Smooth muscle cell (in vitro differentiated cells): ENCODE data around the gene RIF1. TPM values are rescaled to one million over a fixed set of nuclear protein-coding genes. Genes with fewer than 3 reads are reported as not detected.
A peak's percentile ranks its signal among the peaks of the same experiment; 100 is the strongest.

Experiments used
- DNase-seq: peaks from one replicate; lab custom pipeline; 2025; ENCODE audit not compliant: unreplicated experiment; lab: John Stamatoyannopoulos, UW
- H2AFZ ChIP-seq: fragments of 200-600 bp; sonication (generic); 2 replicates; pipeline ENCODE4 v1.6.0; 2016; ENCODE audit warnings: antibody characterized with exemption, low read depth, mild to moderate bottlenecking
- H3F3A ChIP-seq: fragments of 200-600 bp; sonication (generic); 2 replicates; pipeline ENCODE4 v1.6.0; 2017; ENCODE audit warnings: antibody characterized with exemption, low read depth
- H3K27ac ChIP-seq: fragments of 200-600 bp; sonication (generic); 2 replicates; pipeline ENCODE4 v1.5.1; 2016; ENCODE audit warnings: low read depth, mild to moderate bottlenecking
- H3K27me3 ChIP-seq: fragments of 200-600 bp; sonication (generic); 2 replicates; pipeline ENCODE4 v1.6.1; 2016; ENCODE audit warnings: low read depth, mild to moderate bottlenecking
- H3K36me3 ChIP-seq: fragments of 200-600 bp; sonication (generic); 2 replicates; pipeline ENCODE4 v1.5.1; 2016; ENCODE audit warnings: low read depth
- H3K4me1 ChIP-seq: fragments of 200-600 bp; sonication (generic); 2 replicates; pipeline ENCODE4 v1.5.1; 2016; ENCODE audit warnings: low read depth
- H3K4me2 ChIP-seq: fragments of 200-600 bp; sonication (generic); 2 replicates; pipeline ENCODE4 v1.6.0; 2016; ENCODE audit warnings: mild to moderate bottlenecking
- H3K4me3 ChIP-seq: fragments of 200-600 bp; sonication (generic); 2 replicates; pipeline ENCODE4 v1.5.1; 2016; ENCODE audit warnings: mild to moderate bottlenecking
- H3K79me2 ChIP-seq: fragments of 200-600 bp; sonication (generic); 2 replicates; pipeline ENCODE4 v1.6.0; 2016; ENCODE audit warnings: low read depth, mild to moderate bottlenecking
- H3K9ac ChIP-seq: fragments of 200-600 bp; sonication (generic); 2 replicates; pipeline ENCODE4 v1.6.0; 2016; ENCODE audit warnings: low read depth
- H3K9me3 ChIP-seq: fragments of 200-600 bp; sonication (generic); replicated peaks from 2 replicates; pipeline ENCODE4 v1.5.1; 2016; ENCODE audit warnings: low read depth
- H4K20me1 ChIP-seq: fragments of 200-600 bp; sonication (generic); 2 replicates; pipeline ENCODE4 v1.6.0; 2016; ENCODE audit warnings: low read depth
- WGBS: methylation state at CpG from one replicate; pipeline ENCODE4 v1.1.7; 2016; ENCODE audit warnings: low lambda C conversion rate; 5-methylcytosine and 5-hydroxymethylcytosine counted together
- polyA plus RNA-seq: library from polyadenylated mRNA; unstranded; fragments of >200 nt; fragmentation: Nextera tagmentation; extraction: Ambion mirVana; gene quantifications from 2 replicates; pipeline ENCODE4 v1.2.1, GENCODE V29; 2016
- total RNA-seq: library from RNA; depleted of rRNA; stranded (reverse); fragments of >200 nt; gene quantifications from 2 replicates; pipeline ENCODE4 v1.2.3, GENCODE V29; 2014
- TF ChIP-seq, protein P1 (sequence below): fragments of 200-600 bp; sonication (generic); IDR thresholded peaks from 2 replicates; pipeline ENCODE4 v1.5.1; 2017; ENCODE audit warnings: borderline replicate concordance, mild to moderate bottlenecking, antibody characterized with exemption; ENCODE audit not compliant: insufficient read depth, poor library complexity, severe bottlenecking

The RIF1 gene
- total and polyA plus RNA-seq, 2 experiments from 2014 or later = 12.5 to 30.3 TPM

DNA sequence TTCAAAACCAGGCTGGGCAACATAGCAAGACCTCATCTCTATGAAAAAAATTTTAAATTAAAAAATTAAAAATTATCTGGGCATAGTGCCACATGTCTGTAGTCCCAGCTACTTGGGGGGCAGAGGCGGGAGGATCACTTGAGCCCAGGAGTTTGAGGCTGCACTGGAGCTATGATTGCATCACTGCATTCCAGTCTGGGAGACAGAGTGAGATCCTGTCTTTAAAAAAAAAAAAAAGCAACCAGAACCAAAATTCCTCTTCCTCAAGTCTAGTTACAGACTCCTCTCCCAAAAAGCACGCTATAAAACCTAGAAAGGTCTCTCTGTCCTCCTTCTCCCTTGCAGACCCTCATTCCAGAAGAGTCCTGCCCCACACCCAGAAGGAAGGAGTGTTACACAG, 28.4 kb upstream of the RIF1 start:
- H3K79me2 ChIP-seq = no peaks in the 10 kb centered on the region
- no peaks in the 10 kb centered on the region for H3K36me3 ChIP-seq
- no peak for DNase-seq
- no peaks in the 10 kb centered on the region for H3K4me1 ChIP-seq
- TF ChIP-seq, protein P1, sequence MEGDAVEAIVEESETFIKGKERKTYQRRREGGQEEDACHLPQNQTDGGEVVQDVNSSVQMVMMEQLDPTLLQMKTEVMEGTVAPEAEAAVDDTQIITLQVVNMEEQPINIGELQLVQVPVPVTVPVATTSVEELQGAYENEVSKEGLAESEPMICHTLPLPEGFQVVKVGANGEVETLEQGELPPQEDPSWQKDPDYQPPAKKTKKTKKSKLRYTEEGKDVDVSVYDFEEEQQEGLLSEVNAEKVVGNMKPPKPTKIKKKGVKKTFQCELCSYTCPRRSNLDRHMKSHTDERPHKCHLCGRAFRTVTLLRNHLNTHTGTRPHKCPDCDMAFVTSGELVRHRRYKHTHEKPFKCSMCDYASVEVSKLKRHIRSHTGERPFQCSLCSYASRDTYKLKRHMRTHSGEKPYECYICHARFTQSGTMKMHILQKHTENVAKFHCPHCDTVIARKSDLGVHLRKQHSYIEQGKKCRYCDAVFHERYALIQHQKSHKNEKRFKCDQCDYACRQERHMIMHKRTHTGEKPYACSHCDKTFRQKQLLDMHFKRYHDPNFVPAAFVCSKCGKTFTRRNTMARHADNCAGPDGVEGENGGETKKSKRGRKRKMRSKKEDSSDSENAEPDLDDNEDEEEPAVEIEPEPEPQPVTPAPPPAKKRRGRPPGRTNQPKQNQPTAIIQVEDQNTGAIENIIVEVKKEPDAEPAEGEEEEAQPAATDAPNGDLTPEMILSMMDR = no peak
- WGBS = 60% methylated on average over 2 of the region's 2 CpGs
- H3K9me3 ChIP-seq = no peaks in the 10 kb centered on the region
- no peak overlapping the region for H2AFZ ChIP-seq
- no peaks in the 10 kb centered on the region for H3K27me3 ChIP-seq
- H4K20me1 ChIP-seq = no peaks in the 10 kb centered on the region
- H3K27ac ChIP-seq = peak overlapping the region; percentile 55
- H3K4me3 ChIP-seq = no peak overlapping the region
- peak overlapping the region; percentile 25 for H3K4me2 ChIP-seq
- no peak overlapping the region for H3K9ac ChIP-seq
- H3F3A ChIP-seq = no peaks in the 10 kb centered on the region

DNA sequence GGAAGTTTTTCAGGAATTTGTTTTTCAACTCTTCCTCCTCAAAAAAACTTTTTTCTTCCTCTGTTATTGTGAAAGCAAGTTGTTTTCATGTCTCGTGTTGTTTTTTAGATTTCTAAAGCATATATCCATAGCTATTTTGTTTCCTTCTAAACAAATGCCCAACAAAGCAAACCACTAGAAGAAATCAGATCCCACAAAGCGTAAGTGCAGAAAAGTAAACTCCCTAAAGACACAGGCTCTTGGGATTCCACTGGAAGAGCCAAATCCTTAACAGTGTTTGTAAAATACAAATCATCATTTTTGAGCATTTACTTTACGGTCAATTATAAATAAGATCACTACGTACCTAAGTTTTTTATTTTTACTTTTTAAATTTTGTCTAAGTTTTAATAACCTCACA, 21.7 kb upstream of the RIF1 start:
- no peak for DNase-seq
- no peak overlapping the region for H2AFZ ChIP-seq
- no peaks in the 10 kb centered on the region for H3K79me2 ChIP-seq
- H4K20me1 ChIP-seq = no peaks in the 10 kb centered on the region
- 94% methylated on average over 4 of the region's 4 CpGs for WGBS
- H3K27ac ChIP-seq = no peak overlapping the region
- no peak overlapping the region for H3K4me2 ChIP-seq
- H3K4me3 ChIP-seq = no peak overlapping the region
- H3K9ac ChIP-seq = no peak overlapping the region
- H3K4me1 ChIP-seq = no peaks in the 10 kb centered on the region
- no peaks in the 10 kb centered on the region for H3K36me3 ChIP-seq
- H3K9me3 ChIP-seq = no peaks in the 10 kb centered on the region
- no peaks in the 10 kb centered on the region for H3K27me3 ChIP-seq
- TF ChIP-seq, protein P1 = no peak
- H3F3A ChIP-seq = no peaks in the 10 kb centered on the region

DNA sequence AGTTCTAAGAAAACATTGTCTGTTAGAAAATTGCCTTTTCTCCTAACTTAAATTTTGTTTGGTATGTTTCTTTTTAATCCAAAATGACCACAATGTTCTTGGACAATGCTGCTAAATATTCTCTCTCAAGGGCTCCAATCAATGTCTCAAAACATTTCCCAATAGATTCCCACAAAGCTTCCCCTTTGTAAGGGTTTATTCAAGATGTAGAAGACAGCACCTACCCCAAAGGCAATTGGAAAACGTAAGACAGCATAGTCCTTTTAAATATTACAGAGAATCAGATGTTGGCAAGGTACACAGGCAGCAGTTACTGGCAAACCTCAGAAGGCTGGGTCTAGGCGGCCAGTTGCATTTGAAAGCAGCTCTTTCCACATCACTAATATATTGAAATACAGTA, 18.3 kb upstream of the RIF1 start:
- TF ChIP-seq, protein P1 = no peak
- WGBS = 82% methylated on average over 2 of the region's 2 CpGs

DNA sequence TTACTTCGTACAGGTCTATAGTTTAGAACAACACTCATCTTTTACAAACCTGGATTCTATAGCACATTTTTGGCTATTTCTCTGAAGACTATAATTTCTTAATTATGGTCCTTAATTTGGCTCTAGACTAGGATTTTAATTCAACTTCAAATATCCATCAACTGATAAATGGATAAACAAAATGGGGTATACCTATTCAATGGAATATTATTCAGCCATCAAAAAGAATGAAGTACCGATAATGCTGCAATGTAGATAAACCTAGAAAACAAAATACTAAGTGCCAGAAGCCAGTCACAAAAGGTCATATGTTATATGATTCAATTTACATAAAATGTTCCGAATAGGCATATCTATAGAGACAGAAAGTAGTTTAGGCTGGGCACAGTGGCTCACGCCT, 15.2 kb upstream of the RIF1 start:
- H2AFZ ChIP-seq = no peak overlapping the region
- DNase-seq = no peak
- no peaks in the 10 kb centered on the region for H3K4me1 ChIP-seq
- H3K27ac ChIP-seq = no peak overlapping the region
- H3K4me2 ChIP-seq = no peak overlapping the region
- H3K9ac ChIP-seq = no peak overlapping the region
- TF ChIP-seq, protein P1 = no peak
- H3K36me3 ChIP-seq = no peaks in the 10 kb centered on the region
- H3K9me3 ChIP-seq = no peaks in the 10 kb centered on the region
- no peaks in the 10 kb centered on the region for H4K20me1 ChIP-seq
- no peak overlapping the region for H3K4me3 ChIP-seq
- no peaks in the 10 kb centered on the region for H3K79me2 ChIP-seq
- over 99% methylated on average over 4 of the region's 4 CpGs for WGBS
- H3F3A ChIP-seq = no peaks in the 10 kb centered on the region
- H3K27me3 ChIP-seq = no peaks in the 10 kb centered on the region

More for the DNA sequence above, 18.3 kb upstream of the RIF1 start:
- no peak overlapping the region for H3K27ac ChIP-seq
- no peaks in the 10 kb centered on the region for H3K4me1 ChIP-seq
- no peaks in the 10 kb centered on the region for H3K27me3 ChIP-seq
- H2AFZ ChIP-seq = no peak overlapping the region
- no peak overlapping the region for H3K4me3 ChIP-seq
- H3F3A ChIP-seq = no peaks in the 10 kb centered on the region
- H3K4me2 ChIP-seq = no peak overlapping the region
- no peaks in the 10 kb centered on the region for H3K36me3 ChIP-seq
- H4K20me1 ChIP-seq = no peaks in the 10 kb centered on the region
- H3K79me2 ChIP-seq = no peaks in the 10 kb centered on the region
- no peaks in the 10 kb centered on the region for H3K9me3 ChIP-seq
- no peak overlapping the region for H3K9ac ChIP-seq
- no peak for DNase-seq
